GM23338 (cell line): ENCODE data around the gene NGF.

Experiments used
- EZH2 ChIP-seq: fragments of 200-600 bp; sonication (generic); IDR thresholded peaks from one replicate; pipeline ENCODE4 v1.8.0; 2017; ENCODE audit warnings: antibody characterized with exemption, mild to moderate bottlenecking, low read depth; ENCODE audit not compliant: unreplicated experiment
- EZH2phosphoT487 ChIP-seq: fragments of 200-600 bp; sonication (generic); IDR thresholded peaks from one replicate; pipeline ENCODE4 v1.8.1; 2018; ENCODE audit warnings: antibody characterized with exemption; ENCODE audit not compliant: unreplicated experiment
- POLR2AphosphoS5 ChIP-seq: IDR thresholded peaks from 2 replicates; pipeline ENCODE4 v1.6.1; 2016; ENCODE audit warnings: antibody characterized with exemption, low read depth
- ZNF114 ChIP-seq: fragments of 250-450 bp; sonication (Bioruptor Pico); IDR thresholded peaks from 2 replicates; pipeline ENCODE4 v1.5.0; 2020; ENCODE audit warnings: mild to moderate bottlenecking, moderate library complexity
- ZNF331 ChIP-seq: fragments of 250-450 bp; sonication (Bioruptor Pico); IDR thresholded peaks from 2 replicates; pipeline ENCODE4 v1.5.0; 2020; ENCODE audit warnings: low read depth, mild to moderate bottlenecking, moderate library complexity
- TF ChIP-seq, protein P1 (sequence below), 2 experiments: fragments of 200-600 bp in 1 of 2; sonication (generic) in 1 of 2; conservative IDR thresholded peaks; 2 replicates each; pipeline versions ENCODE4 v1.5.1 to v1.6.1; 2016 to 2017; ENCODE audit warnings: antibody characterized with exemption in 2 of 2, low read depth in 2 of 2, mild to moderate bottlenecking in 2 of 2, moderate library complexity in 1 of 2
- TF ChIP-seq, protein P2 (sequence below): IDR thresholded peaks from one replicate; pipeline ENCODE4 v1.6.1; 2018; ENCODE audit warnings: antibody characterized with exemption; ENCODE audit not compliant: unreplicated experiment

DNA sequence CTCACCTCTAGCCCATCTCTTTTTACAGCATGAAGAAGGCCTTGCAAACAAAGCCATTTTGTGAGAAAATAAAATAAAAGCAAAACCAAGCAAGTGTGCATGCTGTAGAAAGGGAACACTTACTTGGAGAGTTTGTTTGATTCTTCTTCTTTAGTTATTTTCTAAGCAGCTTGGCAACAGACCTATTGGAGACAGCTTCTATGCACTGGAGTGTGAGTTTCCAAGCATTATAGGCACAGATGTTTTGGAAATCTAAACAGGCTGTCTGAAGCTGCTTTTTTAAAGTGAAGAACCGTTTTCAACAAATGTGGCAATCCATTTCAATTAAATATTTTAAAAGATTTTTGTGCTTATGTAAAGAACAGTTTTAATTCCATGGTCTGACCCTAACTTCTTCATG lies 76.6 kb downstream of the NGF start:
- TF ChIP-seq, protein P1, sequence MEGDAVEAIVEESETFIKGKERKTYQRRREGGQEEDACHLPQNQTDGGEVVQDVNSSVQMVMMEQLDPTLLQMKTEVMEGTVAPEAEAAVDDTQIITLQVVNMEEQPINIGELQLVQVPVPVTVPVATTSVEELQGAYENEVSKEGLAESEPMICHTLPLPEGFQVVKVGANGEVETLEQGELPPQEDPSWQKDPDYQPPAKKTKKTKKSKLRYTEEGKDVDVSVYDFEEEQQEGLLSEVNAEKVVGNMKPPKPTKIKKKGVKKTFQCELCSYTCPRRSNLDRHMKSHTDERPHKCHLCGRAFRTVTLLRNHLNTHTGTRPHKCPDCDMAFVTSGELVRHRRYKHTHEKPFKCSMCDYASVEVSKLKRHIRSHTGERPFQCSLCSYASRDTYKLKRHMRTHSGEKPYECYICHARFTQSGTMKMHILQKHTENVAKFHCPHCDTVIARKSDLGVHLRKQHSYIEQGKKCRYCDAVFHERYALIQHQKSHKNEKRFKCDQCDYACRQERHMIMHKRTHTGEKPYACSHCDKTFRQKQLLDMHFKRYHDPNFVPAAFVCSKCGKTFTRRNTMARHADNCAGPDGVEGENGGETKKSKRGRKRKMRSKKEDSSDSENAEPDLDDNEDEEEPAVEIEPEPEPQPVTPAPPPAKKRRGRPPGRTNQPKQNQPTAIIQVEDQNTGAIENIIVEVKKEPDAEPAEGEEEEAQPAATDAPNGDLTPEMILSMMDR (conservative IDR thresholded peaks at IDR 0.05; ENCODE audit: low read depth in 2 of 2) = no peak
- TF ChIP-seq POLR2AphosphoS5 (no peak), EZH2 (no peak), ZNF331 (CRISPR knock-in tag) (no peak), ZNF114 (CRISPR knock-in tag) (no peak), EZH2phosphoT487 (no peak)
- TF ChIP-seq, protein P2, sequence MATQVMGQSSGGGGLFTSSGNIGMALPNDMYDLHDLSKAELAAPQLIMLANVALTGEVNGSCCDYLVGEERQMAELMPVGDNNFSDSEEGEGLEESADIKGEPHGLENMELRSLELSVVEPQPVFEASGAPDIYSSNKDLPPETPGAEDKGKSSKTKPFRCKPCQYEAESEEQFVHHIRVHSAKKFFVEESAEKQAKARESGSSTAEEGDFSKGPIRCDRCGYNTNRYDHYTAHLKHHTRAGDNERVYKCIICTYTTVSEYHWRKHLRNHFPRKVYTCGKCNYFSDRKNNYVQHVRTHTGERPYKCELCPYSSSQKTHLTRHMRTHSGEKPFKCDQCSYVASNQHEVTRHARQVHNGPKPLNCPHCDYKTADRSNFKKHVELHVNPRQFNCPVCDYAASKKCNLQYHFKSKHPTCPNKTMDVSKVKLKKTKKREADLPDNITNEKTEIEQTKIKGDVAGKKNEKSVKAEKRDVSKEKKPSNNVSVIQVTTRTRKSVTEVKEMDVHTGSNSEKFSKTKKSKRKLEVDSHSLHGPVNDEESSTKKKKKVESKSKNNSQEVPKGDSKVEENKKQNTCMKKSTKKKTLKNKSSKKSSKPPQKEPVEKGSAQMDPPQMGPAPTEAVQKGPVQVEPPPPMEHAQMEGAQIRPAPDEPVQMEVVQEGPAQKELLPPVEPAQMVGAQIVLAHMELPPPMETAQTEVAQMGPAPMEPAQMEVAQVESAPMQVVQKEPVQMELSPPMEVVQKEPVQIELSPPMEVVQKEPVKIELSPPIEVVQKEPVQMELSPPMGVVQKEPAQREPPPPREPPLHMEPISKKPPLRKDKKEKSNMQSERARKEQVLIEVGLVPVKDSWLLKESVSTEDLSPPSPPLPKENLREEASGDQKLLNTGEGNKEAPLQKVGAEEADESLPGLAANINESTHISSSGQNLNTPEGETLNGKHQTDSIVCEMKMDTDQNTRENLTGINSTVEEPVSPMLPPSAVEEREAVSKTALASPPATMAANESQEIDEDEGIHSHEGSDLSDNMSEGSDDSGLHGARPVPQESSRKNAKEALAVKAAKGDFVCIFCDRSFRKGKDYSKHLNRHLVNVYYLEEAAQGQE = no peak
